ENCODE data around the gene SLC30A1.
"Not testable (repeated sequence)": the region's sequence is repeated elsewhere in the genome, so short reads cannot be mapped to it uniquely, and the experiment has no call there.

Gene SLC30A1

GRCh38 chr1:211548321-211549091 lies 30.5 kb downstream of the SLC30A1 start:
- peak in 1 of 2 donors; percentile 17 for DNase-seq (ENCODE audit: low read depth in 2 of 2)

- DNase-seq (ENCODE audit: low read depth in 2 of 2) = no peak
These were observed 31.3 kb downstream of the SLC30A1 start for GRCh38 chr1:211547710-211548109.

GRCh38 chr1:211546543-211546942 lies 32.4 kb downstream of the SLC30A1 start:
- DNase-seq (ENCODE audit: low read depth in 2 of 2) = no peak

GRCh38 chr1:211543025-211543424 lies 35.9 kb downstream of the SLC30A1 start:
- DNase-seq (ENCODE audit: low read depth in 2 of 2) = no peak

GRCh38 chr1:211541720-211542477 lies 37.1 kb downstream of the SLC30A1 start:
- no peak for DNase-seq (ENCODE audit: low read depth in 2 of 2)

GRCh38 chr1:211541278-211541677 lies 37.7 kb downstream of the SLC30A1 start:
- DNase-seq (ENCODE audit: low read depth in 2 of 2) = no peak

- not testable (repeated sequence) for DNase-seq (ENCODE audit: low read depth in 2 of 2)
These were observed 38.1 kb downstream of the SLC30A1 start for GRCh38 chr1:211540824-211541223.

- DNase-seq (ENCODE audit: low read depth in 2 of 2) = no peak
These were observed 40.7 kb downstream of the SLC30A1 start for GRCh38 chr1:211538287-211538686.

- no peak for DNase-seq (ENCODE audit: low read depth in 2 of 2)
These were observed 41.7 kb downstream of the SLC30A1 start for GRCh38 chr1:211537253-211537652.

- DNase-seq (ENCODE audit: low read depth in 2 of 2) = no peak
These were observed 42.4 kb downstream of the SLC30A1 start for GRCh38 chr1:211536606-211537005.

- DNase-seq (ENCODE audit: low read depth in 2 of 2) = no peak
These were observed 43.6 kb downstream of the SLC30A1 start for GRCh38 chr1:211535346-211535745.

- no peak for DNase-seq (ENCODE audit: low read depth in 2 of 2)
These were observed 44.2 kb downstream of the SLC30A1 start for GRCh38 chr1:211534545-211535291.

- DNase-seq (ENCODE audit: low read depth in 2 of 2) = no peak
These were observed 46.9 kb downstream of the SLC30A1 start for GRCh38 chr1:211532088-211532444.

- DNase-seq (ENCODE audit: low read depth in 2 of 2) = no peak
These were observed 47.5 kb downstream of the SLC30A1 start for GRCh38 chr1:211531194-211532087.

- DNase-seq (ENCODE audit: low read depth in 2 of 2) = no peak
These were observed 48.9 kb downstream of the SLC30A1 start for GRCh38 chr1:211530102-211530501.

- no peak for DNase-seq (ENCODE audit: low read depth in 2 of 2)
These were observed 49.5 kb downstream of the SLC30A1 start for GRCh38 chr1:211529453-211529852.

- DNase-seq (ENCODE audit: low read depth in 2 of 2) = no peak
These were observed 50.0 kb downstream of the SLC30A1 start for GRCh38 chr1:211529011-211529410.

- DNase-seq (ENCODE audit: low read depth in 2 of 2) = no peak
These were observed 51.1 kb downstream of the SLC30A1 start for GRCh38 chr1:211527888-211528287.

- DNase-seq (ENCODE audit: low read depth in 2 of 2) = no peak
These were observed 52.0 kb downstream of the SLC30A1 start for GRCh38 chr1:211527006-211527405.

GRCh38 chr1:211526101-211526500 lies 52.9 kb downstream of the SLC30A1 start:
- DNase-seq (ENCODE audit: low read depth in 2 of 2) = no peak

- DNase-seq (ENCODE audit: low read depth in 2 of 2) = no peak
These were observed 53.8 kb downstream of the SLC30A1 start for GRCh38 chr1:211525101-211525676.
